ENCODE results near the gene CUL2.
A peak's percentile ranks its signal among the peaks of the same experiment; 100 is the strongest.
"Not testable (repeated sequence)": the region's sequence is repeated elsewhere in the genome, so short reads cannot be mapped to it uniquely, and the experiment has no call there.

The CUL2 gene

GRCh38 chr10:35090162-35090954 lies at the start of gene CUL2:
Gene CUL2, minus strand, starts transcription at chr10:35090341. Its CDS starts 19,024 bp downstream, at chr10:35071317.
- DNase-seq (ENCODE audit: low read depth) = peak; percentile 86

DNA sequence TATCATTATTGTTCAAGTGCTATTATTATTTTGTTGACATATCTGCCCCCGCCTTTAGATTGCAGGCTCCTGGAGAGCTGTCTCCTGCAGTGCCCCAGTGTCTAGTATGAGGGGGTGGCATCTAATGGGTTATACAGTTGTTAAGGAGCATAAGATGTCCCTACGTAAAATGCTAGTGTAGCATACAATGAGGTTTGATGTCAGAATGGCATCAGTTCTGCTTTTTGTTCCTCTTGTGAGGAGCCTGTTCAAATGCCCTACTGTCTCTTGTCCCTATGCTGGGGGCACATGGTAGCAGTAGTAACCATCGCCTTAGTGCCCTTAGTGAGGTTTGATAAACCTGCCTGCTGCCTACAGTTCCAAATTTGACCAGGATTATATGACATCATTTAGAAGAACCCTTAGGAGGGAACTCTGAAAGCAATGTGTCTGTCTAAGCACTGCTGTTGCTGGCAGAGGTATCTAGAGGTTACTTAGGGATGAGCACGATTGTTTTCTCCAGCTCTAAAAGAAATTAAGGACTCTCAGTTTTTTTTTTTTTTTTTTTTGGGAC lies 46.2 kb upstream of the CUL2 start:
- no peak for DNase-seq (ENCODE audit: low read depth)

DNA sequence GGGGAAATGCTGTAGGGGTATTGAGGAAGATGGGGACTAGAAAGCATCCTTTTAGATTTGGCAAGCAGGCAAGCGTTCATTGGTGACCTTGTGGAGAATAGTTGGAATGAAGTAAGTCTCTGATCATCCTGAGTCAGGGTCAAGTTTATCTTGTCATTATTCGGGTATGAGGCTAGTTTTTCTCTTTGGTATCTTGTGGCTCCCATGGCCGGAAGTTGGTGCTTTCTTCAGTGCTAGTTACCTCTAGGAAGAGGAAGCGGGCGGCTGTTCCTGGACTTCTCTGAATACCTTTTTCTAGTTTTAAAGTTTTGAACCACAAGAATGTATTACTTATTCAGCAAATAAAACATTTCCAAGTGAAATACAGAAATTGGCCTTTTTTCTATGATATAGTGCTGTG lies 45.7 kb upstream of the CUL2 start:
- no peak for DNase-seq (ENCODE audit: low read depth)

GRCh38 chr10:35133586-35133985 lies 43.4 kb upstream of the CUL2 start:
- DNase-seq (ENCODE audit: low read depth) = no peak

- no peak for DNase-seq (ENCODE audit: low read depth)
Observed at GRCh38 chr10:35132727-35133126, 42.6 kb upstream of the CUL2 start.

DNA sequence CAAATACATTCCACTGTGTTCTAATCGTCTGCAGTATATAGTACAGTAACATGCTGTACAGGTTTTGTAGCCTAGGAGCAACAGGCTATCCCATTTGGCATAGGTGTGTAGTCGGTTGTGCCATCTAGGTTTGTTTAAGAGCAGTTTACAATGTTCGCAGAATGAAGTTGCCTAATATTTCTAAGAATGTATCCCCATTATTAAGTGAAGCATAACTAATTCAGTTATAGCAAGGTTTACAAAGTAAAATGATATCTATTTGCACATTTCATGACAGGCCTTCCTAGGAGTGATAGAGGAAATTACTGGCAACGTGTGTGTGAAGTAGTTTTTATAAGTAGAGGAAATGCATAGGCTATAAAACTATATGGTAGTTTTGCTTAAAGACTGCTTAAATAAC lies 40.5 kb upstream of the CUL2 start:
- DNase-seq (ENCODE audit: low read depth) = no peak

DNA sequence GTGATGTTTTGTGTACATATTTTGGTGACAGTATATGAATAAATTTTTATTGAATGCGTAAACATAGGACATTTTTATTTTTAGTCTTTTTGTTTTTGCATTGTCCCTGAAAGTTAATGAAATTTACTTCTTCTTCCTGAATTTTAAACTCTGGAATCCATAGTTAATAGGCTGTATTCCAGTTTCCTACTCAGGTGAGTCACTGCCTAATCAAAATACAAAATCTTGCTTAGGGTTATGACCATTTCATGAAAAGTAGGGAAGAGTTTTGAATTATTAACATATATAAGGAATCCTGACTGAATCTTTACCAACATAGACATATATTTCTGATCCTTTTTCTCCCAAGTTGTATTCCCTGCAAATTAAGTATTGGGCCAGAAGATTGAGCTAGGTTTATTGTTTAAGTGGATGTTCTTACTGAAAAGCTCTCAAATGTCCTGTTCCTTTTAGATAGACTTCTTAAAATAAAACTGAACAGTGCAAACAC lies 39.1 kb upstream of the CUL2 start:
- DNase-seq (ENCODE audit: low read depth) = no peak

GRCh38 chr10:35127289-35127891 lies 37.2 kb upstream of the CUL2 start:
- DNase-seq (ENCODE audit: low read depth) = peak; percentile 41

DNA sequence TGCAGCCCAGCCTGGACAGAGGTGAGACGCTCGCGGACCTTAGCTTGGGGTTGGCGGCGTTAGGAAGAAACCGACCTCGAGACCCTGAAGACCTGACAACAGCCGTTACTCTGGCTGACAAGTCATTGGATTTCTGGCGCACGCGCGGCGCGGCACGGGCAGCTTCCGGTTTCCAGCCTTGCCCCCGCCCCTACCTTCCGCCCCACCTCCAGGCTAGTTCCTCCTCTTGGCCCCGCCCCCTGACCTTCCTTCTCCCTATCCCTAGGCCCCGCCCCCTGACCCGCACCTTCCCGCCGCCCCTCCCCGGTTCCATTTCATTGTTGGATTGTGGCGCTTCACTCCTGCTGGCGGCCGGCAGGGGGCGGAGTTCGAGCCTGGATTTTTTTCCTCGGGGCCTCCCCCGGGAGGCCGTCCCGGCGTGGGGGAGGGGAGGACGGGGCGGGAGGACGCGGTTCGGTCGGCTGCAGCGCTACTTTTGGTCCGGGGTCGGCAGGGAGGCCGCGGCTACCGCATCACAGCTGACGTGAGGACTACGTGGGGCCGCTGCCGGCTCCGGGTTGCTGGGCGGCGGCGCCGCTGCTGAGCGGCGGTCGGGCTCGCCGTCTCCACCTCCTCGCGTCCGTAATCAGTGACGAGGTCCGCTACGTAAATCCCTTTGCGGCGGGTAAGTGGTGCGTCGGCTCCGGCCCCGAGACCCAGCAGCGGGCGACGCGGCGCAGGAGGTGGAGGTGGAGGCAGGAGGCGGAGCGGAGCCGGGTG lies 36.6 kb upstream of the CUL2 start, which contains the start of gene CREM:
TSS of gene CREM (plus strand) at position 317 of the 759 bp plus-strand sequence. CDS start 10,990 bp downstream, outside the sequence.
- DNase-seq (ENCODE audit: low read depth) = peak; percentile 99

DNA sequence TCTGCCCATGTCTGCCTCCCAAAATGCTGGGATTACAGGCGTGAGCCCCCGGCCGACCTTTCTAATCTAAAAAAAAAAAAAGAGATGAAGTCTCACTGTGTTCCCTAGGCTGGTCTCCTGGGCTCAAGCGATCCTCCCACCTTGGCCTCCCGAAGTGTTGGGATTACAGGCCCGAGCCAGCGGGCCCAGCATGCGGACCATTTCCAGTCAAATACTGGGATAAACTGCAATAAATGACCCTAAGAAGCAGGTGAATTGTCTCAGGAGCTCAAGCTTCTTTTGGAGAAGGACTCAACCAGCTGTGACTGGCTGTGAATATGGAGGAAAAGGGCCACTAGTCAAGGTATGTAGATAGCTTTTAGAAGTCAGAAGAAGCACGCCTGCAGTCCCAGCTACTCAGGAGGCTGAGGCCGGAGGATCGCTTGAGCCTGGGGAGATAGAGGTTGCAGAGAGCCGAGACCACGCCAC lies 36.0 kb upstream of the CUL2 start:
- no peak for DNase-seq (ENCODE audit: low read depth)

- no peak for DNase-seq (ENCODE audit: low read depth)
Observed at GRCh38 chr10:35124540-35124939, 34.4 kb upstream of the CUL2 start.

GRCh38 chr10:35119378-35119777 lies 29.2 kb upstream of the CUL2 start:
- DNase-seq (ENCODE audit: low read depth) = no peak

- no peak for DNase-seq (ENCODE audit: low read depth)
Observed at GRCh38 chr10:35112571-35112970, 22.4 kb upstream of the CUL2 start.

GRCh38 chr10:35103882-35104281 lies 13.7 kb upstream of the CUL2 start:
- DNase-seq (ENCODE audit: low read depth) = no peak

- no peak for DNase-seq (ENCODE audit: low read depth)
Observed at GRCh38 chr10:35097510-35097909, 7.4 kb upstream of the CUL2 start.

DNA sequence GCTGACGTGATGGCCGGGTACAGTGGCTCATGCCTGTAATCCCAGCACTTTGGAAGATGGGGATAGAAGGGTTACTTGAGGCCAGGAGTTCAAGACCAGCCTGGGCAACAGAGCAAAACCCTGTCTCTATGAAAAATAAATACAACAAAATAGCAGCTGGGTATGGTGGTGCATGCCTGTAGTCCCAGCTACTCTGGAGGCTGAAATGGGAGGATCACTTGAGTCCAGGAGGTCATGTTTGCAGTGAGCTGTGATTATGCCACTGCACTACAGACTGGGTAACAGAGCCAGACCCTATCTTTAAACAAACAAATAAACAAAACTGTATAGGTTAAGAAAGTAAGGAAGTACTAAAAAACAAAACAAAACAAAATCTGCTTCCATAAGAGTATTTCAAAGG lies 6.2 kb upstream of the CUL2 start:
- DNase-seq (ENCODE audit: low read depth) = no peak

GRCh38 chr10:35092851-35093250 lies 2.7 kb upstream of the CUL2 start:
- DNase-seq (ENCODE audit: low read depth) = no peak

GRCh38 chr10:35091994-35092790 lies 2.1 kb upstream of the CUL2 start:
- DNase-seq (ENCODE audit: low read depth) = no peak

DNA sequence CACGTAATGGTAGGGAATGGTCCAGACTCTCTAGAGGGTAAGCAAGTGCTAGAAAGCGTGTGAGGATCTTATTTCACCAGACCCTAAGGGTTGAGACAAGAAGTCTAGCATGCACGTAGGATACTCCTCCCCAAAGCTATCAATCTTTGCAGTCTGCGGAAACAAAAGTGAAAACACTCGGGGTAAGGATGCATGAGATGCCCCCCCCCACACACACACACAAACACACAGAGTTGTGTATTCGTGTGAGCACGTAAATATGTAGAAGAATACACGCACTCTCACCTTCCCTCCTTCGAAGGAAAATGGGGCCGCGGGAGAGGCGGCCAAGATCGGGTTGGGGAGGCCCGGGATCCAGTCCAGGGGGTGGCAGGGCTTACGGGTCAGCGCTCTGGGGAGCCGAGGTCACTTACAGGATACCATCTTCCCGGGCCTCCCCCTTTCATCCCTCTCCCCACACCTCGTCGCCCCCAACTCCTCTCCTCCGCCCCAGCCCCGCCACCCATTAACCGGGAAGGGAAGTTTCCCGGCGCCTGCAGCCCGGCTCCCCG lies 455 bp downstream of the CUL2 start:
- DNase-seq (ENCODE audit: low read depth) = no peak

DNA sequence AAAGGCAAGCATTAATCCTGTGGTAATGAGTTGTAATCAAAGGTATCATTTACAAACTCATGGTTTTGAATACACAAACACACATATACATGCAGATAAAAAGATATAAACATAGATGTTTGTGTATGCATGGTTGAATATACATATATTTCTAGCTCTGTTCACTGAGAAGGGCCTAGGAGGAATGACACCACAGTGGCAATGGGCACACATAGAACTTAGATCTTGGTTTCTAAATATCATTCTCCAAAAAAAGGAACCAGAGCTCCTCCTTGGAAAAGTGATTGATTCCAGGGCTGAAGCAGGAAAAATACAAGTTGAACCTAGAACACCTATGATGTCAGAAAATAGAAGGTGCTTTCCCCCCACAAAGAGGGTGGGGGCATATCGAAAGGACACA lies 6.9 kb downstream of the CUL2 start:
- DNase-seq (ENCODE audit: low read depth) = no peak

DNA sequence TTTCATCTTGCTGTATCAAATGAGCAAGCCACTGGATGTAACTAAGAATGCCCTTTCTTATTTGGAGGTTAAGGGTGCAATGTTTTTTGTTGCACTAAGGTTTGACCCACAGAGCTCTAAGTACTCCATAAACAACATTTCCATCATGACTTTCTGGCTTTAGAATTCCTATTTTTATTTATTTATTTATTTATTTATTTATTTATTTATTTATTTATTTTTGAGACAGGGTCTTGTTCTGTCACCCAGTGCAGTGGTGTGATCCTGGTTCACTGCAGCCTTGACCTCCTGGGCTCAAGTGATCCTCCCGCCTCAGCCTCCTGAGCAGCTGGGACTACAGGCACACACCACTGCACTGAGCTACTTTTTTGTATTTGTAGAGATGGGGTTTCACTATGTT lies 9.9 kb downstream of the CUL2 start:
- DNase-seq (ENCODE audit: low read depth) = not testable (repeated sequence)
